22Rv1 (cell line): ENCODE results near the gene SNAPC4.

Source experiments
- ZFX ChIP-seq: fragments of 450-650 bp; IDR thresholded peaks from 2 replicates; pipeline ENCODE4 v1.6.1; 2017; ENCODE audit warnings: antibody characterized with exemption, borderline replicate concordance
- TF ChIP-seq, protein P1 (sequence below): fragments of 450-650 bp; IDR thresholded peaks from 2 replicates; pipeline ENCODE4 v1.5.1; 2017; ENCODE audit warnings: mild to moderate bottlenecking

DNA sequence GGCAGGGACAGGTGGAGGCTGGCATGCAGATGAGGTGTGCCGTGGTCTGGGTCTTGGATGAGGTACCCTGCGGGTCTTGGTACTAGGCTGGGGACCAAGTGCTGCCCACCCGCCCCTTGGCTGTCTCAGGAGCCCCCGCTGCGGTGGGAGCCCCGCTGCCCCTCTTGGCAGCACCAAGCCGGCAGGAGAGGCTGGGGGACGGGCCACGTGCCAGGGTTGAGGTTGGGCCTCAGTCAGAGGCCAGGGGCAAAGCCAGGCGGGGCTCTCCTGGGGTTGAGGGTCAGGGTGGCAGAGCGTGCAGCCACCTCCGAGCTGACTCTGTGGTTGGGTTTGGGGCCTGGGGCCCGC is 28.5 kb downstream of the SNAPC4 start:
- TF ChIP-seq, protein P1, sequence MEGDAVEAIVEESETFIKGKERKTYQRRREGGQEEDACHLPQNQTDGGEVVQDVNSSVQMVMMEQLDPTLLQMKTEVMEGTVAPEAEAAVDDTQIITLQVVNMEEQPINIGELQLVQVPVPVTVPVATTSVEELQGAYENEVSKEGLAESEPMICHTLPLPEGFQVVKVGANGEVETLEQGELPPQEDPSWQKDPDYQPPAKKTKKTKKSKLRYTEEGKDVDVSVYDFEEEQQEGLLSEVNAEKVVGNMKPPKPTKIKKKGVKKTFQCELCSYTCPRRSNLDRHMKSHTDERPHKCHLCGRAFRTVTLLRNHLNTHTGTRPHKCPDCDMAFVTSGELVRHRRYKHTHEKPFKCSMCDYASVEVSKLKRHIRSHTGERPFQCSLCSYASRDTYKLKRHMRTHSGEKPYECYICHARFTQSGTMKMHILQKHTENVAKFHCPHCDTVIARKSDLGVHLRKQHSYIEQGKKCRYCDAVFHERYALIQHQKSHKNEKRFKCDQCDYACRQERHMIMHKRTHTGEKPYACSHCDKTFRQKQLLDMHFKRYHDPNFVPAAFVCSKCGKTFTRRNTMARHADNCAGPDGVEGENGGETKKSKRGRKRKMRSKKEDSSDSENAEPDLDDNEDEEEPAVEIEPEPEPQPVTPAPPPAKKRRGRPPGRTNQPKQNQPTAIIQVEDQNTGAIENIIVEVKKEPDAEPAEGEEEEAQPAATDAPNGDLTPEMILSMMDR = no peak
- no peak for TF ChIP-seq ZFX
